Measurements from ENCODE around the gene IL2RA.
"Not testable (repeated sequence)": the region's sequence is repeated elsewhere in the genome, so short reads cannot be mapped to it uniquely, and the experiment has no call there.

The IL2RA gene

DNA sequence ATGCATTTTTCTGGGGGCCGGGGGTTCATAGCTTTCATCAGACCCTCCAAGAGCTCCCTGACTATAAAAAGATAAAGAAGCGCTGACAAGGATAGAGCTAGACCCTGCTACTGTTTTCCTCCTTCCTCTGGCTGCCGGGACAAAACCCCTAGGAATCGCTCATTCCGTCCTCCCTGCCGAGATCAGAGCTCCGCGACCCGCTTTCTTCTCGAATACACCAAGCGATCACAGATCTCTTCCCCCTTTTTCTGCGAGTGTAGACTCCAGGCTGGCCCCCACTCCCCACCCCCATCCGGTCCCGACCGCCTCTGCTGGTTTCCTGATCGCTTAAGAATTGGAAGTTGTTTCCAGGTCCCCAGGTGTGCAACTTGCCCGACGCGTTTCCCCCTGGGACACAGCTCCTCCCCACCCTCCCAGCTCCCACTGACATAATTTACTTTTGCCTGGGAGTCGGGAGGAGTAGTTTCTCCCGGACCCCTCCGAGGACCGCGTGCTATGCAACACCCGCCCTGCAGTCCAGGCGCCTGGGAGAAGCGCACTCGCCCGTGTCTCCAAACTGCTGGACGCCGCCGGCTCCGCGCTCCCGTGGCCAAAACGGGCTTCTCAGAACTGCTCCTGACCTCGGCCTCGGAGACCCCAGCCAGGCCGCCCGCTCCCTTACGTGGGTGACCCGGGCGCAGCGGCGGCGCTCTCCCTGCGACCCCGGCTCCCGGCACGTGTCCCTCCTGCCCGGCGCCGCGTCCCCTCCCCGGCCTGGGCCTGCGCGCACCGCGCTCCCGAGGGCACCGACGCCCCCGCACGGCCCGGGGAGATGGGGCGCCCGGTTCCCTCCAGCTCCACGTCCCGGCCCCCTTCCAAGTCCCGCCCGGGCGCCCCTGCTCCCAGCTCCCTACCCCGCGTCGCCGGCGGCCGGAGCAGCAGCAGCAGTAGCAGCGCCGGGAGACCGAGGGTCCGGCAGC is 85.4 kb downstream of the IL2RA start:
- DNase-seq, result peak; percentile 48

DNA sequence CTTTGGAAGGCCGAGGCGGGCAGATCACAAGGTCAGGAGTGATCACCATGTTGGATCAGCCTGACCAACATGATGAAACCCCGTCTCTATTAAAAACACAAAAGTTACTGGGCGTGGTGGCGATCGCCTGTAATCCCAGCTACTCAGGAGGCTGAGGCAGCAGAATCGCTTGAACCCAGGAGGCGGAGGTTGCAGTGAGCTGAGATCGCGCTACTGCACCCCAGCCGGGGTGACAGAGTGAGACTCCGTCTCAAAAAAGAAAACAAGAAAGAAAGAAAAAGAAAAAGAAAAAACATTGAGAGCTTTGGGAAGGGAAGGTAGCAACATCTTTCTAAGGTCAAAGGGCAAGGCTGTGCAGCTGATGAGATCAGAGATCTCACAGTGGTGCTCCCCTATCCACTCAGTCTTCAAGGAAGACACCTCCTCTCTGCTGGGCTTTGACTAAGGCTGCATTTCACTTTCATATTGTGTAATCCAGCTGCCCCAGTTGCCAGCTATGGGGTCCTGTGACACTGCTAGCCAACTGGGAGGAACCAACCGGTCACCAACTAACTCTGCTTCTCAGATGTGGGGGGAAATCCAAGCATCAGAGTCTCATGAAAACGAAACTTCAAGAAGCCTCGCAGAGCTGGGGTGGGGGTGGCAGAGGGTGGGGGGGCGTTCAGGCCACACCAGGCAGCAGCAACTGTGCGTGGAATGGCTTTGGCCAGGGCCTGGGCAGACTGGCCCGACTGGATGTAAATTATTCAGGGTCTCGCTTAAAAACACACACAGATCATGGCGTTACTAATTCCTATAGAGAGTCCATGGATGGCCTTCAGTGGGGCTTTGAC is 86.3 kb downstream of the IL2RA start:
- DNase-seq, result peak; percentile 80

DNA sequence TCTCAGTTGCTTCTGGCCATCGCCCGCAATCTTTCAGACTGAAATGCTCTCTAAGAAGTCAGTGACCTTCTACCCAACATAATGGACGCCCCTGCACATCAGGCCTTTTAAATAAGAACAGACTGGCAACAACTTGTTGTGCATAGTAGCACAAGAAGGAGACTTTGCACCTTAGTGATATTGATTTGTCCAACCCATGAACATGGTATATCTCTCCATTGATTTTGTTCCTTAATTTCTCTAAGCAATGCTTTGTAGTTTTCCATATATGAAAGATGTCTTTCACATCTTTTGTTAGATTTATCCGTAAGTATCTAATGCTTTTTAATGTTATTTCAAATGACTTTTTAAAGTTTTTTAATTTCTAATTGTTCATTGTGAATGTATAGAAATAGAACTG is 89.1 kb downstream of the IL2RA start:
- no peak for DNase-seq

GRCh38 chr10:5971886-5972285 is 90.3 kb downstream of the IL2RA start:
- DNase-seq, result no peak

- peak; percentile 22 for DNase-seq
Observed at GRCh38 chr10:5971315-5971832, 90.8 kb downstream of the IL2RA start.

DNA sequence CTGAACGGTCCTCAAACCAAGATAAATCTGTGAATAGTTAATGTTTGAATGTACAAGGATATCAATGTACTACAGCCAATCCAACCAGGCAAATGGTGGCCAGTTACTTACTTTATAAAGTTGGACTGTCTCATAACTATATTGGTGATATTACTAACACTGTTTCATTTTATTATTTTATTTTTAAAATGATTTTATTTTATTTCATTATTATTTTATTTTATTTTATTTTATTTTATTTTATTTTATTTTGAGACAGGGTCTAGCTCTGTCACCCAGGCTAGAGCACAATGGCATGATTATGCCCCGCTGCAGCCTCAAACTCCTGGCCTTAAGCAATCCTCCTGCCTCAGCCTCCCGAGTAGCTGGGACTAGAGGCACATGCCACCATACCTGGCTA is 91.6 kb downstream of the IL2RA start:
- DNase-seq, result no peak

- no peak for DNase-seq
Observed at GRCh38 chr10:5970066-5970465, 92.1 kb downstream of the IL2RA start.

DNA sequence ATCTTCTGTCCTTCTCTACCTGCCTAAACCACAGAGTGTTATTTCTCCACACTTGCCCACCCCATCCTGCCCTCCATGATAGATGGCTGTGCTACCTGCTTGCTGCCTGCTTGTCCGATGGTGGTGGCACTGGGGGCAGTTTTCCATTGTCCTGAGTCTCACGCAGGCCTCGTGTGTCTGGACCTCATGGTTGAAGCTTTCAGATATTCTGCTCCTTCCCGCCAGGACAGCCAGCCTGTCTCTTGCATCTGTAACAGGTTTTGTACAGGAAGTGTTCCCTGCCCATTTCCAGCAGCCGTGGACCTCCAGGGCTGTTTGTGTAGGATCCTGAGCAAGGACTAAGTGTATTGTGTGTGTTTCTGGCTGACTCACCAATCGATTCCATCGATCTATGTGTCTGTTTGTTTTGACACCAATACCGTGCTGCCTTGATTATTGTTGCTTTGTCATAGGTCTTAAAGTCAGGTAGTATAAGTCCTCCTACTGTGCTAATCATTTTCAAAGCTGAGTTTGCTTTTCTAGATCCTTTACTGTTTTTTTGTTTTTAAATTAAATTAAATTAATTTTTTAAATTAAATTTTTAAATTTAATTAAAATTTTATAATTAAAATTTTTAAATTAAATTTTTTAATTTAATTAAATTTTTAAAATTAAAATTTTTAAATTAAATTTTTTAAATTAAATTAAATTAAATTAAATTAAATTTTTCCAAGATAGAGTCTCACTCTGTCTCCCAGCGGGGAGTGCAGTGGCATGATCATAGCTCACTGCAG is 93.3 kb downstream of the IL2RA start:
- DNase-seq, result no peak

DNA sequence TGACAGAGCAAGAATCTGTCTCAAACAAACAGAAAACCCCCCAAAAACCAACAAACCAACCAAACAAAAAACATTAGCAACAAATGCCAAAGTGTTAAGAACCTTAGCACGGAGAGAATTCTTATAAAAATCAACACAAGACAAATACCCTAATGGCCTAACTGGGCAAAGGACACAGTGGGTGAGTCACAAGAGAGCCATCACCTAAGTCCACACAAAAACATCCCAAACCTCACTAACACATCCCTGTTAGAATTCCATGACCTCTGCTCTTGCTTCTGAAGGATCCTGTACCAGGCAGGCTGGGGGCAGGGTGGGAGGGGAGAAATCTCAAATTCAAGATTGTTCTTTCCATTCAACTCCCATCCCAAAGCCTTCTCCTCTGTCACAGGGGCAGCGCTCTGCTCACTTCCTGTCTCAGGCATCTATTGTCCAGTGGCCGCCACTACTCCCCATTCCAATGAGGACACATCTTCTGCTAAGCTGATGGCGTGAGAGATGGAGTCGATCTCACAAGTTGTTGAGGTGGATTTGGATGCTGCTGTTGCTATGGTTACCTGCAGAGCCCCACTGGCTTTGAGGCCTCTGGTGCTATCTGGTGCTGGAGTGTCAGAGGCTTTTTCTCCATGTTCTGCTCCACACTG is 94.0 kb downstream of the IL2RA start:
- DNase-seq, result no peak

DNA sequence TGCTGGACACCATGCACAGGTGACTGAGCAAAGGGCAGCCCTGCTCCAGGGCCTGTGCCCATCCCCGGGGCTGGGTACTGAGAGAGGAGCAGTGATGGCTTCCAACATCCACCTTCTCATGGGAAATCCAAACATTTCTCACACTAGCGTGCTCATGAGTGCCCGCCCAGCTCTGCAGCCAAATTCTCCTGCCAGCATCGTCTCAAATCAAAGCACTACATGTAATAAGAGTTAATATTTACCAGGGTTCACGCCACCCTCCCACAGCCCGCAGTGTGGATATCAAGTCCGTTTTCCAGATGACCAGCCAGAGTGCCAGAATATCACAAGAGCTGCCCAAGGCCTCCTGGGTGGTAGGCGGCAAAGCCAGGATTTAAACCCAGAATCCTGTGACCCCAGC is 96.9 kb downstream of the IL2RA start:
- no peak for DNase-seq

- DNase-seq, result no peak
Observed at GRCh38 chr10:5964736-5965135, 97.4 kb downstream of the IL2RA start.

DNA sequence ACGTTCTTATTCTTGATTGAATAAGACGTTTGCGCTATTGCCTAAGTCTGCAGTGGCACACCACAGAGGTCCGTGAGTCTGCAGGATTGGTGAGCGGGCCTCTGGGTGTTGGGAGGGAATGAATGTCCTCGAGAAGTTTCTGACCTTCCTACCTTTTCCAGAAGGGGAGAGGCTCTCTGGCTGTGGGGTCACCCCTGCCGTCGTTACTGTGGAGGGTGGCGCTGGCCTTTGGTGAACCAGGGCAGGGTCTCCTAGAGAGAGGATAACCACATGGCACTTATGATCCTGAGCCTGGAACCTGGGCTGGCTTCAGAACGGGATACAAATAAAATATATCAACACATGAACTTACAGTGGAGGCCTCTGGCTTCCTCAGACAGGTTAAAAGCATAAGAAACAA is 98.6 kb downstream of the IL2RA start:
- no peak for DNase-seq

DNA sequence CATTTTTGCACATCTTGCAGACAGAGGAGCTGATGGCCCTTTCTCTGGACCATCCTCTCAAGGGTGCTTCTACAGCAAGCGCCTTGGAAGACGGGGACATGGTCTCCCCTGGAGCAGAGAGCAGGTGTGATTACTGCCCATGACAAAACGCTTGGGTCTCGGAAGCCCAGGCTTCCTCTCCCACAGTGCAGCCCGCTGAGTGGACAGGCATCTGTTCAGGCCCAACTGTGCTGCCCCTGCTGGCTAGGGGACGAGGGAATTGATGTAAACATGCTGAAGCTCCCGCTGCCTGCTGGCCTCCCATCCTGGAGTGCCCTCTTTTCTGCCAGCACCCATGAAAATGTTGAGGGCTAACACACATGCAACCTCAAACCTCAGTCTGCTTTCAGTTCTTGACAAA is 99.1 kb downstream of the IL2RA start:
- no peak for DNase-seq

DNA sequence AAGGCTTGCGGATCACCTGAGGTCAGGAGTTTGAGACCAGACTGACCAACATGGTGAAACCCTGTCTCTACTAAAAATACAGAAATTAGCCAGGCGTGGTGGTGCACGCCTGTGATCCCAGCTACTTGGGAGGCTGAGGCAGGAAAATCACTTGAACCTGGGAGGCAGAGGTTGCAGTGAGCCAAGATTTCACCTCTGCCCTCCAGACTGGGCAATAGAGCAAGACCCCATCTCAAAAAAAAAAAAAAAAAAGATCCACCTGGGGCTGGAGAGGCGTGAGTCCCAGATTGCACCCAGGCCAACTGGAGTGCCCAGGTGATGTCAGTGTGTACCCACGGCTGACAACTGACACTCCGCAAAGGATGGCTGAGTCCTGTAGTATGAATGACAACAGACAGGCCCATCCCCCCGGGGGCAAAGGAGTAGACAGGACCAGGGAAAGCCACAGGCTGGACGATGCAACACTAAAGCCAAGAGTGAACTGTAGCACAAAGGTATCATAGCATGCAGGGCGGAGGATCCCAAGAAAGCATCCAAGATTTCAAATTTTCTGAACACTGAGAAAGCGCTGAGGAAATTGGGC is 99.7 kb downstream of the IL2RA start:
- DNase-seq, result not testable (repeated sequence)

GRCh38 chr10:5961405-5962100 is 100.6 kb downstream of the IL2RA start:
- no peak for DNase-seq

GRCh38 chr10:5960973-5961275 is 101.2 kb downstream of the IL2RA start:
- not testable (repeated sequence) for DNase-seq

Measured in stimulated activated CD4-positive, alpha-beta T cell treated with anti-CD3 and anti-CD28 coated beads, Interleukin-1b, Interleukin-23, amount 100 ng/mL, for 48 hours (primary cell).